Transverse colon (tissue), 4 donors: ENCODE results near the gene STK11. TPM values are rescaled to one million over a fixed set of nuclear protein-coding genes. Genes with fewer than 3 reads are reported as not detected.
A peak's percentile ranks its signal among the peaks of the same experiment; 100 is the strongest.

Experiments
- DNase-seq: peaks from one replicate; pipeline ENCODE4 v3.0.0-alpha.2; 2019
- H3K27ac ChIP-seq, 4 donors: fragments of 200-600 bp; sonication (generic); 2 replicates each; pipeline ENCODE4 v1.5.1; 2016 to 2018; ENCODE audit warnings: inconsistent platforms in 4 of 4
- H3K27me3 ChIP-seq: fragments of 200-600 bp; sonication (generic); 2 replicates; pipeline ENCODE4 v1.5.1; 2017; ENCODE audit warnings: inconsistent platforms
- H3K36me3 ChIP-seq, 4 donors: fragments of 200-600 bp; sonication (generic); 2 replicates each; pipeline ENCODE4 v1.5.1; 2017 to 2019; ENCODE audit warnings: inconsistent platforms in 4 of 4
- H3K4me1 ChIP-seq, 4 donors: fragments of 200-600 bp; sonication (generic); 2 replicates each; pipeline ENCODE4 v1.5.1; 2017 to 2020; ENCODE audit warnings: inconsistent platforms in 4 of 4
- H3K4me3 ChIP-seq, 4 donors: fragments of 200-600 bp; sonication (generic); 1 replicate in 1 of 4; 2 replicates in 3 of 4; pipeline versions ENCODE4 v1.5.1 to v1.6.1; 2017 to 2019; ENCODE audit warnings: inconsistent platforms in 4 of 4
- H3K9me3 ChIP-seq, 2 donors: fragments of 200-600 bp; sonication (generic); 2 replicates each; pipeline ENCODE4 v1.5.1; 2017 to 2019; ENCODE audit warnings: inconsistent platforms in 2 of 2
- CTCF ChIP-seq, 5 experiments: fragments of 200-600 bp in 3 of 5; fragments of 450-650 bp in 2 of 5; sonication (generic) in 3 of 5; IDR thresholded peaks; 1 replicate in 2 of 5; 2 replicates in 3 of 5; pipeline ENCODE4 v1.5.1; 2016 to 2017; ENCODE audit warnings: antibody characterized with exemption in 5 of 5, inconsistent platforms in 3 of 5, mild to moderate bottlenecking in 2 of 5, moderate library complexity in 1 of 5
- EP300 ChIP-seq: sonication (generic); formaldehyde crosslinking; IDR thresholded peaks from one replicate; pipeline ENCODE4 v1.6.1; 2017; ENCODE audit warnings: antibody characterized with exemption, low read depth
- POLR2A ChIP-seq: fragments of 450-650 bp; IDR thresholded peaks from one replicate; pipeline ENCODE4 v1.6.1; 2016; ENCODE audit warnings: antibody characterized with exemption, mild to moderate bottlenecking, moderate library complexity
- POLR2AphosphoS5 ChIP-seq, 3 donors: sonication (generic); formaldehyde crosslinking; IDR thresholded peaks; one replicate each; pipeline ENCODE4 v1.6.1; 2016; ENCODE audit warnings: antibody characterized with exemption in 3 of 3
- WGBS, 2 donors: methylation state at CpG; one replicate each; pipeline ENCODE4 v1.1.5; 2018; ENCODE audit warnings: low coverage in 1 of 2; 5-methylcytosine and 5-hydroxymethylcytosine counted together
- in situ Hi-C, 4 donors: fragments of 200-750 bp; cut with MboI; loops; one replicate each; pipeline versions ENCODE4 v1.15.0 to v1.15.1; 2017; ENCODE audit warnings: low sequenced_read_pairs in 3 of 4, low pct_ligation_motif_present in 1 of 4, low pct_unique_long_range_greater_than_20kb in 1 of 4
- intact Hi-C: fragments of 100-400 bp; cut with DNase I; formaldehyde crosslinking; loops from one replicate; pipeline ENCODE4 v1.15.1; 2023; ENCODE audit warnings: low total_unique reads
- total RNA-seq, 4 donors: library from RNA; depleted of rRNA; stranded (reverse); fragments of >200 nt; gene quantifications; one replicate each; pipeline ENCODE4 v1.1.0, GENCODE V29; 2016

The STK11 gene
- total RNA-seq, 4 donors from 2014 or later, result 93.7 to 152 (median 103) TPM

GRCh38 chr19:1171755-1172352 lies 33.7 kb upstream of the STK11 start:
- Histone ChIP-seq H3K36me3 (no peaks in the 10 kb centered on the region), H3K27ac (peak overlapping the region; percentile 95 to 98 (median 96)), H3K4me1 (peaks cover 12 to 43% (median 31%) of the 10 kb centered on the region in 4 donors), H3K4me3 (peak overlapping the region in 1 of 4 donors; percentile 82), H3K27me3 (no peaks in the 10 kb centered on the region), H3K9me3 (no peaks in the 10 kb centered on the region)
- no peak for DNase-seq
- TF ChIP-seq POLR2A (no peak), CTCF (IDR thresholded peaks at IDR 0.05) (no peak), EP300 (no peak), POLR2AphosphoS5 (IDR thresholded peaks at IDR 0.05) (no peak)
- 40 to 76% methylated on average over 1 to 15 of the region's 15 CpGs for WGBS, 2 donors
- intact Hi-C loops, result no loop called here
- in situ Hi-C loops, result no loop called here

- Histone ChIP-seq H3K4me1 (peaks cover 12 to 43% (median 32%) of the 10 kb centered on the region in 4 donors), H3K36me3 (no peaks in the 10 kb centered on the region), H3K9me3 (no peaks in the 10 kb centered on the region), H3K27ac (peak overlapping the region; percentile 95 to 98 (median 96)), H3K27me3 (no peaks in the 10 kb centered on the region), H3K4me3 (peak overlapping the region; percentile 69 to 100 (median 80))
- 27% methylated on average over 26 of the region's 36 CpGs; no CpG with 5 or more reads in 1 of the 2 donors for WGBS, 2 donors
- DNase-seq, result peak; percentile 76
- in situ Hi-C loops, result no loop called here
- TF ChIP-seq CTCF (IDR thresholded peaks at IDR 0.05) (no peak), POLR2AphosphoS5 (IDR thresholded peaks at IDR 0.05) (peak; percentile 38 to 63 (median 43)), POLR2A (peak; percentile 44), EP300 (no peak)
- intact Hi-C loops, result no loop called here
These were observed 33.0 kb upstream of the STK11 start for GRCh38 chr19:1172353-1173158.

DNA sequence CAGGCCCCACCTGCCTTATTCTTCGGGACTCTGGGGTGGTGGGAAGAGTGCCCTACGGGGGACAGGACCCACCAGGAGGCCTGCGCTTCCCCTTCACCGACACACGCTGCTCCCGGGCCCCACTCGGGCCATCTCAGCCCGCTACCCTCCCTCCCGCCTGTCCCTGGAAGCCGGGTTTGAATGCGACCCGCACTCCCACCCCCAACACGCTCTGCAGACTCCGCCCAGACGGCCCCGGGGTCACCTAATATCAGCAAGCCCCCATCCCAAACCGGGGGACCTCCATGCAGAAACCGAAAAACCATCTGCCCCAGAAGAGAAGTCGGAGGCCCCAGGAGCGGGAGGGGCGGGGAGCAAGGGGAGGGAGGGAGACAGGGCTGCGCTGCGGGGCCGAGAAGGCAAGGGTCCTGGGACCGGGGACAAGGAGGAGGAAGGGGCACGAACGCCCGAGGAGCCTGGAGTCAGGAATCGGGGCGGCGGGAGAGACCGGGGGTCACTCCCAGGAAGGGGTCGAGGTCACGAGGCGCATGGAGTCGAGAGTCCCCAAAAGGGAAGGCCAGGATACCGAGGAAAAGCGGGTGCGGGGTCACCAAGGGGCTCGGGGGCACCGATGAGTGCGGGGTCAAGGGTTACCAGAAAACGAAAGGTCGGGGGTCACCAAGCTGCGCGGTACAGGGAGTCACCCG lies 32.3 kb upstream of the STK11 start:
- intact Hi-C loops, result no loop called here

More for the DNA sequence above, 32.3 kb upstream of the STK11 start:
- in situ Hi-C loops, result no loop called here
- no peak for TF ChIP-seq CTCF (IDR thresholded peaks at IDR 0.05)
- no peaks in the 10 kb centered on the region for H3K27me3 ChIP-seq
- DNase-seq, result no peak
- peaks cover 8 to 39% (median 31%) of the 10 kb centered on the region in 4 donors for H3K4me1 ChIP-seq
- WGBS, 2 donors, result 2 to 4% methylated on average over 13 to 47 of the region's 47 CpGs
- peak overlapping the region; percentile 69 to 100 (median 80) for H3K4me3 ChIP-seq
- H3K27ac ChIP-seq, result peak overlapping the region; percentile 95 to 98 (median 96)
- H3K36me3 ChIP-seq, result no peaks in the 10 kb centered on the region
- H3K9me3 ChIP-seq, result no peaks in the 10 kb centered on the region
